K562 (cell line): ENCODE data around the gene GLI3. TPM values are rescaled to one million over a fixed set of nuclear protein-coding genes. Genes with fewer than 3 reads are reported as not detected.

ENCODE experiments used
- ATAC-seq: fragments of 200-7000 bp; cut with Tn5 transposase; 3 replicates; pipeline ENCODE4 v1.9.1; 2020; ENCODE audit warnings: moderate library complexity
- BruUV-seq: library from RNA; stranded (reverse); fragments of 400-500 nt; replicated peaks from 2 replicates; lab custom pipeline; 2021; lab: Mats Ljungman, UMichigan
- CTCF ChIA-PET: fragments of 300-600 bp; formaldehyde crosslinking; extraction: SDS; loops from one replicate; lab custom pipeline; 2021; ENCODE audit warnings: low intra/inter-chr PET ratio; lab: Yijun Ruan, JAX
- POLR2A ChIA-PET: fragments of 300-600, 350-650 bp; sonication (Branson Sonifier 250); formaldehyde crosslinking; extraction: SDS; loops from one replicate; lab custom pipeline; 2021; ENCODE audit warnings: antibody characterized with exemption, inconsistent platforms; lab: Yijun Ruan, JAX
- DNase-seq, 4 experiments: peaks; one replicate each; pipeline versions ENCODE4 v3.0.0 to v3.0.0-alpha.2; 2011 to 2018; ENCODE audit warnings: low spot score in 3 of 4, mixed read lengths in 3 of 4; ENCODE audit errors: extremely low read depth in 1 of 4
- FAIRE-seq: peaks from 2 replicates; lab custom pipeline; 2011; peaks lifted over from hg19 to GRCh38; lab: Jason Lieb, UNC
- H2AFZ ChIP-seq: 2 replicates; pipeline ENCODE4 v1.6.0; 2011; ENCODE audit warnings: low read depth, low read length, control low read depth, inconsistent platforms
- H3K27ac ChIP-seq: fragments of 200-600 bp; 3 replicates; pipeline ENCODE4 v1.8.0; 2011; ENCODE audit warnings: low read depth, mild to moderate bottlenecking, control low read depth, inconsistent platforms, low read length, moderate library complexity, mixed read lengths; ENCODE audit errors: extremely low read depth
- H3K27me3 ChIP-seq, 2 experiments: fragments of 300-600 bp in 1 of 2; 2 replicates in 1 of 2; 3 replicates in 1 of 2; pipeline versions ENCODE4 v1.6.0 to v1.8.0; 2011; ENCODE audit warnings: inconsistent platforms in 2 of 2, low read length in 2 of 2, mild to moderate bottlenecking in 1 of 2, mixed read lengths in 1 of 2, moderate library complexity in 1 of 2; ENCODE audit not compliant: control insufficient read depth in 2 of 2, insufficient read depth in 2 of 2
- H3K36me3 ChIP-seq: fragments of 300-600 bp; 3 replicates; pipeline ENCODE4 v1.8.0; 2011; ENCODE audit warnings: mild to moderate bottlenecking, low read length, inconsistent platforms; ENCODE audit not compliant: control insufficient read depth, insufficient read depth
- H3K4me1 ChIP-seq, 2 experiments: fragments of 200-600 bp in 1 of 2; replicated peaks in 1 of 2; 2 replicates in 1 of 2; 3 replicates in 1 of 2; pipeline versions ENCODE4 v1.5.1 to v1.8.0; 2011; ENCODE audit warnings: inconsistent platforms in 2 of 2, low read length in 2 of 2, mild to moderate bottlenecking in 1 of 2, mixed read lengths in 1 of 2, moderate library complexity in 1 of 2; ENCODE audit not compliant: control insufficient read depth in 2 of 2, insufficient read depth in 2 of 2
- H3K4me2 ChIP-seq: 2 replicates; pipeline ENCODE4 v1.6.1; 2011; ENCODE audit warnings: low read length, control low read depth, inconsistent platforms, mixed read lengths; ENCODE audit not compliant: insufficient read depth
- H3K4me3 ChIP-seq: fragments of 200-600 bp; sonication (generic), shearing (Covaris generic); 2 replicates; pipeline ENCODE4 v1.5.1; 2016; ENCODE audit warnings: control low read depth, inconsistent platforms
- H3K79me2 ChIP-seq: fragments of 200-600 bp; 3 replicates; pipeline ENCODE4 v1.8.0; 2011; ENCODE audit warnings: low read length, inconsistent platforms; ENCODE audit not compliant: control insufficient read depth, insufficient read depth
- H3K9ac ChIP-seq, 2 experiments: 2 replicates each; pipeline versions ENCODE4 v1.6.0 to v1.6.1; 2011; ENCODE audit warnings: low read depth in 2 of 2, low read length in 2 of 2, control low read depth in 1 of 2, inconsistent platforms in 1 of 2, mild to moderate bottlenecking in 1 of 2, mixed read lengths in 1 of 2; ENCODE audit not compliant: insufficient read depth in 1 of 2
- H3K9me1 ChIP-seq: one replicate; pipeline ENCODE4 v1.6.0; 2011; ENCODE audit warnings: inconsistent platforms, mild to moderate bottlenecking, low read length, moderate library complexity; ENCODE audit not compliant: control insufficient read depth, insufficient read depth
- H3K9me3 ChIP-seq: replicated peaks from 2 replicates; pipeline ENCODE4 v1.5.1; 2011; ENCODE audit warnings: low read depth, low read length, inconsistent platforms; ENCODE audit not compliant: control insufficient read depth, insufficient read depth
- H4K20me1 ChIP-seq: replicated peaks from 2 replicates; pipeline ENCODE4 v1.6.1; 2011; ENCODE audit warnings: low read length, inconsistent platforms, mixed read lengths; ENCODE audit not compliant: control insufficient read depth, insufficient read depth
- DDX20 ChIP-seq: fragments of 450-650 bp; IDR thresholded peaks from 2 replicates; pipeline ENCODE4 v1.6.1; 2016; ENCODE audit warnings: missing genetic modification characterization, low read depth, mild to moderate bottlenecking, missing compliant biosample characterization, moderate library complexity
- PHF8 ChIP-seq: fragments of 200-600 bp; sonication (generic); IDR thresholded peaks from 2 replicates; pipeline ENCODE4 v1.6.1; 2012; ENCODE audit warnings: mixed run types, mild to moderate bottlenecking, inconsistent platforms, low read length, moderate library complexity, borderline replicate concordance
- SRSF3 ChIP-seq: fragments of 200-400 bp; formaldehyde crosslinking; IDR thresholded peaks from 2 replicates; pipeline ENCODE4 v1.6.1; 2016; ENCODE audit warnings: mild to moderate bottlenecking, low read length, moderate library complexity; ENCODE audit not compliant: insufficient read depth
- ZBTB11 ChIP-seq, 3 experiments: fragments of 200-800 bp in 1 of 3; fragments of 250-450 bp in 1 of 3; fragments of 450-650 bp in 1 of 3; sonication (Bioruptor Pico) in 1 of 3; sonication (Bioruptor generic) in 1 of 3; formaldehyde crosslinking in 1 of 3; IDR thresholded peaks; 2 replicates each; pipeline versions ENCODE4 v1.6.1 to v1.8.0; 2016 to 2022; ENCODE audit warnings: mild to moderate bottlenecking in 2 of 3, missing genetic modification characterization in 2 of 3, missing compliant biosample characterization in 1 of 3, moderate library complexity in 1 of 3
- WGBS: fragments of 100-300 bp; shearing (Covaris generic); methylation state at CpG from one replicate; pipeline ENCODE4 v1.1.6; 2016; ENCODE audit warnings: low coverage, mixed read lengths; ENCODE audit not compliant: insufficient coverage; ENCODE audit errors: missing lambda C conversion rate; 5-methylcytosine and 5-hydroxymethylcytosine counted together
- in situ Hi-C: fragments of 300-500 bp; cut with MboI; formaldehyde crosslinking; loops from 4 replicates; pipeline ENCODE4 v1.15.0; 2018; ENCODE audit warnings: inconsistent platforms, mixed read lengths
- intact Hi-C: fragments of 100-400 bp; cut with micrococcal nuclease; formaldehyde crosslinking; loops from 2 replicates; pipeline ENCODE4 v1.14.2; 2022
- polyA plus RNA-seq, 8 experiments: library from polyadenylated mRNA; depleted of rRNA in 4 of 8; stranded (reverse) in 5 of 8; unstranded in 3 of 8; fragments of >200 nt; fragmentation: Nextera tagmentation in 2 of 8; fragmentation: Illumina TruSeq in 1 of 8; extraction: Ambion mirVana in 2 of 8; extraction: Trizol in 1 of 8; gene quantifications; 2 replicates each; pipeline versions ENCODE4 v1.2.1 to v1.2.3, GENCODE V29; 2011 to 2014; ENCODE audit warnings: inconsistent platforms in 1 of 8, missing spikeins in 1 of 8
- total RNA-seq, 7 experiments: library from RNA; depleted of rRNA in 6 of 7; stranded (reverse); fragments of >200 nt in 6 of 7; fragmentation: Illumina TruSeq in 2 of 7; extraction: Trizol in 2 of 7; gene quantifications; 2 replicates each; pipeline versions ENCODE4 v1.2.1 to v1.2.3, GENCODE V29; 2011 to 2021; ENCODE audit warnings: low replicate concordance in 1 of 7

The GLI3 gene
- total and polyA plus RNA-seq, 9 of the 15 experiments (the other 6 are each of a cell fraction or from before 2014, with no cell fraction given), result 0.01 to 0.18 (median 0.07) TPM; not detected in 6

- no peaks in the 10 kb centered on the region for H3K9me3 ChIP-seq
- H3K9ac ChIP-seq, result no peak overlapping the region
- no peaks in the 10 kb centered on the region for H3K4me1 ChIP-seq
- H3K27ac ChIP-seq, result no peak overlapping the region
- intact Hi-C loops (no loop called here), in situ Hi-C loops (no loop called here)
- ATAC-seq (no peak), DNase-seq (no peak), FAIRE-seq (no peak)
- no peaks in the 10 kb centered on the region for H3K36me3 ChIP-seq
- TF ChIP-seq ZBTB11 (CRISPR knock-in tag; IDR thresholded peaks at IDR 0.05), result no peak
- no peak for TF ChIP-seq SRSF3
- TF ChIP-seq PHF8, result no peak
- no peak for TF ChIP-seq DDX20
- no peaks in the 10 kb centered on the region for H3K9me1 ChIP-seq
- no peak overlapping the region for H3K4me2 ChIP-seq
- no peak overlapping the region for H3K4me3 ChIP-seq
- H3K27me3 ChIP-seq, result peaks cover 0 to 7% of the 10 kb centered on the region in 2 experiments; a peak in 2 of 5 replicates
- BruUV-seq, result no TSS peak
- POLR2A ChIA-PET, result no interaction called here
- H3K79me2 ChIP-seq, result no peaks in the 10 kb centered on the region
- CTCF ChIA-PET, result no interaction called here
- H2AFZ ChIP-seq, result no peak overlapping the region
- H4K20me1 ChIP-seq, result no peaks in the 10 kb centered on the region
- WGBS, result 6% methylated on average over 4 of the region's 4 CpGs
Observed at GRCh38 chr7:42117201-42117600, 119.8 kb downstream of the GLI3 start.
